Stimulated activated CD4-positive, alpha-beta T cell treated with anti-CD3 and anti-CD28 coated beads, Interleukin-12 subunit alpha, Interleukin-12 subunit beta, amount 100 ng/mL, for 48 hours (primary cell): ENCODE measurements around the gene WDSUB1.

ENCODE experiments used
- DNase-seq, 3 donors: peaks; one replicate each; pipeline ENCODE4 v3.0.0-alpha.2; 2020; ENCODE audit warnings: low read depth in 2 of 3, low spot score in 1 of 3

The WDSUB1 gene

GRCh38 chr2:159199761-159200465, 86.6 kb downstream of the WDSUB1 start:
- DNase-seq, result no peak

DNA sequence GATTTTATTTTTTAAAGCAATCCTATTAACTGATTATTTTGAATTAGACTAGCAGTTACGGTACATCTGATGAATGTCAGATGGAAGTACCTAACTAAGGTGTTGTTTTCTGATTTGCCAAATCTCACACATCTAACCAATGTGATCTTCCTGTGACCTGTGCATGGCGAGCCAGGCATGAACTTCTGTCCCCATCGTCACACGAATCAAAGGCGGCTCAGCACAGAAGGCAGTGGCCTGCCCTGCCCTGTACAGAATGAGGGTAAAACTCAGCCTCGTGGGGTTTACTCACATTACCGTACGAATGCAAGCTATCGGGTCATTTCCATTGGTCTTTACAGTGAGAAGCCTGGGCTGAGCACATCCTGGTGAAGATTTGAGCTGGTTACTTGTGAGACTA, 87.3 kb downstream of the WDSUB1 start:
- no peak for DNase-seq

- DNase-seq, result no peak
Measured at GRCh38 chr2:159196393-159196925, 90.0 kb downstream of the WDSUB1 start.

DNA sequence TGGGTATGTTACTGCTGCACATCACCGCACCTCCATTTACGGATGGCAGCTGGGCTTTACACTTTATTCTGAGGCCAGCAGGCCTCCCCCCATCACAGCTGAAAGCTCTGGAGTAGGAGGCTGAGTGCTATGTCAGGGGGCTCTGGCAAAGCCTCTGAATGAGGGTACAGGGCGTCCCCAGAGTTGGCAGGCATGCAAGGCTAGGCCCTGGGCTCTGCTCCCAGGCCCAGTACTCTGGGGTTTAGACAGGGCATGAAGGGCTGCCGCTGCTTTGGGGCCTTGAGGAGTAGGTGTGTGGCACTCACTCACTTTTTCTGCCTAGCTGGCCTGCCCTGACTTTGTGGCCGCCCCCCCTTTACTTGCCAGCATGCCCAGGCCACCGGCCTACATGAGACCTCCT, 90.8 kb downstream of the WDSUB1 start:
- no peak for DNase-seq

DNA sequence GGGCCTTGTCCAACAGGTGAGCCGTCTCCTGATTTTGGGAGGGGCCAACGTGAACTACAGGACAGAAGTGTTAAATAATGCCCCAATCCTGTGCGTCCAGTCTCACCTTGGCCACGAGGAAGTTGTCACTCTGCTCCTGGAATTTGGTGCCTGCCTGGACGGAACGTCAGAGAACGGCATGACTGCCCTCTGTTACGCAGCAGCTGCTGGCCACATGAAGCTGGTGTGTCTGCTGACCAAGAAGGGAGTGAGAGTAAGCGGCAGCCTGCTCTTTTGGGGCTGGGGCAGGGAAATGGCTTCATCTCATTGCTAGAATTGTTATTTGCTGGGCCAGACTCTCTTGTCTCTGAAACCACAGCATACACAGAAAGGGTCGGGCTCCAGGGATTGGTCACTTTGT, 92.3 kb downstream of the WDSUB1 start:
- no peak for DNase-seq

- DNase-seq, result no peak
Measured at GRCh38 chr2:159193791-159194190, 92.7 kb downstream of the WDSUB1 start.

GRCh38 chr2:159192371-159192918, 94.1 kb downstream of the WDSUB1 start:
- DNase-seq, result no peak

- DNase-seq, result no peak
Measured at GRCh38 chr2:159188449-159188848, 98.1 kb downstream of the WDSUB1 start.

- DNase-seq, result no peak
Measured at GRCh38 chr2:159187106-159187505, 99.4 kb downstream of the WDSUB1 start.

DNA sequence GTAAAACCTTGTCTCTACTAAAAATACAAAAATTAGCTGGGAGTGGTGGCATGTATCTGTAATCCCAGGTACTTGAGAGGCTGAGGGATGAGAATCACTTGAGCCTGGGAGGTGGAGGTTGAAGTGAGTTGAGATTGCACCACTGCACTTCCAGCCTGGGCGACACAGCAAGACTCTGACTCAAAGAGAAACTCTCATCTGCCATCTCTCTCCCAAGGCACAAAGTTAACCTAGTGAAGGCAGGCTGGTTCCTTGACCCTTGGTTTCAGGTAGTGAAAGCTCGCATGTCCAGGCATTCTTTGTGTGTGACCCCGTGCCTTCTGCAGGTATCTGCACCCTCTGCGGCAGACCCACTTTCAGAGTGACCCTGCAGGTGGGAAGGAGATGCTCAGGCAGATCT, 100.0 kb downstream of the WDSUB1 start:
- no peak for DNase-seq
